Measurements from ENCODE around the gene PERCC1.
"Not testable (repeated sequence)": the region's sequence is repeated elsewhere in the genome, so short reads cannot be mapped to it uniquely, and the experiment has no call there.

Gene PERCC1

DNA sequence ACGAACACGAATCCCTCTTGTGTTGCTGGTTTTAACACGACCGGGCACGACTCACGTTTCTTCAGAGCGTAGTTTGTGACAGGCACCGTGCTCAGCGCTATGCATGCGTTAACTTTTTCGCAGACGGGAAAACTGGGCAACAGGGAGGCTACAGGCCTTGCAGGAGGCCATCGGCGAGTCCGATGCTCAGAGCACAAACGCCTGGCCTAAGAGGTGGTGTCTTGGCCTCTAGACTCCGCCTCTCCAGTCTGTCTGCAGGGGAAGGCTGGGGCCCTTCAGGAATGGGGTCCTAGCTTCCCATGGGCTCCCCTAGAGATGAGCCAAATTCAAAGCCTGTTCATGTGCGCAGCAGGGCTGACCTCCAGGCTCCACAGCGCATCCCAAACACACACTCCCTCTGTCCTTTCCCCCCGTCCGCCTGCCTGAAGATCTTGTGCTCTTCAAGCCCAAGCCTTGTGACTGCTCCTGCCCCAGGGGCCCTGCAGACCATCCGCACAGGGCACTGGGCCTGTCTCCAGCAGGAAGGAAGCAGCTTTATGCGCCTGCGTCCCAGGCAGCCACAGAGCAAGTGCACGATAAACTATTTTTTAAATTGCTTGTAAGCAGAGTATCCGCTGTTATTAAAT is 40.8 kb downstream of the PERCC1 start:
- H3K4me3 ChIP-seq (replicated peaks; ENCODE audit: low read depth, low read length): no peak overlapping the region
- no peak for DNase-seq (ENCODE audit: extremely low read depth, low read depth)
- TF ChIP-seq, protein P1, sequence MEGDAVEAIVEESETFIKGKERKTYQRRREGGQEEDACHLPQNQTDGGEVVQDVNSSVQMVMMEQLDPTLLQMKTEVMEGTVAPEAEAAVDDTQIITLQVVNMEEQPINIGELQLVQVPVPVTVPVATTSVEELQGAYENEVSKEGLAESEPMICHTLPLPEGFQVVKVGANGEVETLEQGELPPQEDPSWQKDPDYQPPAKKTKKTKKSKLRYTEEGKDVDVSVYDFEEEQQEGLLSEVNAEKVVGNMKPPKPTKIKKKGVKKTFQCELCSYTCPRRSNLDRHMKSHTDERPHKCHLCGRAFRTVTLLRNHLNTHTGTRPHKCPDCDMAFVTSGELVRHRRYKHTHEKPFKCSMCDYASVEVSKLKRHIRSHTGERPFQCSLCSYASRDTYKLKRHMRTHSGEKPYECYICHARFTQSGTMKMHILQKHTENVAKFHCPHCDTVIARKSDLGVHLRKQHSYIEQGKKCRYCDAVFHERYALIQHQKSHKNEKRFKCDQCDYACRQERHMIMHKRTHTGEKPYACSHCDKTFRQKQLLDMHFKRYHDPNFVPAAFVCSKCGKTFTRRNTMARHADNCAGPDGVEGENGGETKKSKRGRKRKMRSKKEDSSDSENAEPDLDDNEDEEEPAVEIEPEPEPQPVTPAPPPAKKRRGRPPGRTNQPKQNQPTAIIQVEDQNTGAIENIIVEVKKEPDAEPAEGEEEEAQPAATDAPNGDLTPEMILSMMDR (IDR thresholded peaks at IDR 0.05; ENCODE audit: low read depth, low read length, missing control alignments): no peak

DNA sequence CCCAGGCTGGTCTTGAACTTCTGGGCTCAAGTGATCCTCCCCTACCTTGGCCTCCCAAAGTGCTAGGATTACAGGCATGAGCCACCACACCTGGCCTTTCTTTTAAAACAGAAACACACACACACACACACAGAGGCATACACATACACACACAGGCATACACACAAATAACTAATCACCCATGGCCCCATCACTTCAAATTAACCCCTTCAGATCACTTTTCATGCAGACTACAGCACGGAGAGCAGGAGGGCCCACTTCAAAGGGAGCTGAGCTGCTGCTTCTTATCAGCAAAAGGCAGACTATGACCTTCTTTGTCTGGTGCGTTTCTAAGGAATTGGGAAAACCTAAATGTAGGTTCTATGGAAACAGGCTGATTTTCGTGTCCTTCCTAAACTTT is 42.1 kb downstream of the PERCC1 start:
- DNase-seq (ENCODE audit: extremely low read depth, low read depth): no peak
- TF ChIP-seq, protein P1 (IDR thresholded peaks at IDR 0.05; ENCODE audit: low read depth, low read length, missing control alignments): no peak
- H3K4me3 ChIP-seq (replicated peaks; ENCODE audit: low read depth, low read length): no peak overlapping the region

DNA sequence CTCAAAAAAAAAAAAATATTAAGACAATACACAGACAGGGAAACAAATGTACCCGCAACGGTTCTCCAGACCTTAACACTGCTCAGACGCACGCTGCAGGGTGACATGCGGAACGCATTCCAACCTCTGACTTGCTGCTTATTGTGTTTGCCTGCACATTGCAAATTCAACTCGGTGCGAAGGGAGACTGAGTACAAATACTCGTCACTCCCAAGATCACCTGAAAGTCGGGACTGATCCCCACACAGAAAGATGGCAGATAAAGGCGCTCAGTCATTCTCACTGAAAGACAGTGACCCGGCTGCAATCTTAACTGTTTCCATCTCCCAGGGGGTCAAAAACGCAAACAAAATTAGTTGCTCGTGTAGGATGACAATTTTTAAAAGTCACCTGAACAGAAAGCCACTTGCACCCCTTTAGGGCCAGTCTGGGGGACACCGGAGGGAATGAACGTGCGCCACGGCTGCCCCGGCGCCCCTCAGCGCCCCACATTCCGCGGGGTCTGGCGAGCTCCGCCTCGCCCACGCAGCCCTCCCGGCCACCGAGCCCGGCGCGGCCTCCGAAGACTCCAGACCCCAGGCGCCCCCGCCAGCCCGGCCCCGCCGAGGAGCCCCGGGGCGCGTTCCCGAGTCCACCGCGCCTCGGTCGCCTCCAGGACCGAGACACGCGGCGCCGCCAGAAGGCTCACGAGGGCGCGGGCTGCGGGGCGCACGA is 43.4 kb downstream of the PERCC1 start:
- peak overlapping the region; percentile 71 for H3K4me3 ChIP-seq (replicated peaks; ENCODE audit: low read depth, low read length)
- TF ChIP-seq, protein P1 (IDR thresholded peaks at IDR 0.05; ENCODE audit: low read depth, low read length, missing control alignments): no peak
- no peak for DNase-seq (ENCODE audit: extremely low read depth, low read depth)

DNA sequence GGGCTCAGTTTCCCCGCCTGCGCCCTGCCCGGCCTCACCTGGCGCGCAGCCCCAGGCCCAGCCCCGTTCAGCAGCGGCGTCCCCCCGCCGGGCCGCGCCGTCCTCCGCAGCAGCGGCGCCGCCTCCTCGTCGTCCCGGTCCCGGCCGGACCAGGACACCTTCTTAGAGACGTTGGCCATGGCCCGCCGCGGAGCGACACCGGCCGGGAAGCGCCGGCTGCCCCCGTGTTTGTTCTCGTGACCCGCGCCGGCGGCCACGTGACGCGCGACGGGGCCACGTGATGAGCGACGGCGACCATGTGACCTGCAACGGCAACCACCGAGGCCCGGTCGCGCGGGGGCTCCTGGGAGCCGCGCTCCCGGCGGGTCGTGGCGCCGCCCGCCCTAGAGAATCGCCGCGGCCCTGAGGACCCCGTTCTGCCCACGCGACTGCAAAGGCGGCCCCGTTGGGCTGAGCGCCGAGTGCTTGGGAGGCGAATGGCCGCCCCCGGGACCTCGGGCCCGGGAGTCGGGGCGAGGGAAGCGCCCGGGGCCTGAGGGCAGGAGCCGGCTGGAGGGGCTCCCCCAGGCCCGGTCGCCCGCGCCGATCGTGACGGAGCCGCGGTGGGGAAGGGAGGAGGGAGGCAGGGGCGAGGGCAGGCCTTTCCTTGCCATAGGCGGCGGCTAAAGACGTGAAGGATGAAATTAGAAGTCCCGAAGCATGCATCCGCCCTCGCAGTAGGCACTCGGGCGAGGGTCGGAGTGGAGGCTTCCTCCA is 44.1 kb downstream of the PERCC1 start, which contains the start of gene CLCN7:
CLCN7 (minus strand) TSS at position 233 of the 756 bp plus-strand sequence; CDS start at position 179, 54 bp downstream.
- H3K4me3 ChIP-seq (replicated peaks; ENCODE audit: low read depth, low read length): peak within 1 kb of the TSS; percentile 71
- DNase-seq (ENCODE audit: extremely low read depth, low read depth): no peak
- TF ChIP-seq, protein P1 (IDR thresholded peaks at IDR 0.05; ENCODE audit: low read depth, low read length, missing control alignments): no peak

DNA sequence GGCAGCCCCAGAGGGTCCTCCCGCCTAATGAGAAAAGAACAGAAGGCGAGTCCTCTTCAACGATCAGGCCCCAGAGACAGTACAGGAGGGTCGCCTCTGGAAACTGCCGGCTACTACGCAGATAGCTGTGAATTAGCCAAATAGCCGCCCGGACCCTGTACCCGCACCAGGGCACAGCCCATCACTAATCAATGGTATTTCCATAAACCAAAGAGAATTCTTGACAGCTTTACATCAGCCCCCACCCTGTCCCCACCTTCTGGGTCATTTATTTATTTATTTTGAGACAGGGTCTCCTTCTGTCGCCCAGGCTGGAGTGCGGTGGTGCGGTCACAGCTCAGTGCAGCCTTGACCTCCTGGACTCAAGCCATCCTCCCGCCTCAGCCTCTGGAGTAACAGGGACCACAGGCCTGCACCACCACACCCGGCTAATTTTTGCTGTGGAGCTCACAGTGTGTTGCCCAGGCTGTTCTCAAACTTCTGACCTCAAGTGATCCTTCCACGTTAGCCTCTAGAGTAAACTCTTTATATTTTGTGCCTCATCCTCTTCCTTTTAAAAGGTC is 44.8 kb downstream of the PERCC1 start:
- TF ChIP-seq, protein P1 (IDR thresholded peaks at IDR 0.05; ENCODE audit: low read depth, low read length, missing control alignments): no peak
- DNase-seq (ENCODE audit: extremely low read depth, low read depth): no peak
- peak overlapping the region; percentile 71 for H3K4me3 ChIP-seq (replicated peaks; ENCODE audit: low read depth, low read length)

DNA sequence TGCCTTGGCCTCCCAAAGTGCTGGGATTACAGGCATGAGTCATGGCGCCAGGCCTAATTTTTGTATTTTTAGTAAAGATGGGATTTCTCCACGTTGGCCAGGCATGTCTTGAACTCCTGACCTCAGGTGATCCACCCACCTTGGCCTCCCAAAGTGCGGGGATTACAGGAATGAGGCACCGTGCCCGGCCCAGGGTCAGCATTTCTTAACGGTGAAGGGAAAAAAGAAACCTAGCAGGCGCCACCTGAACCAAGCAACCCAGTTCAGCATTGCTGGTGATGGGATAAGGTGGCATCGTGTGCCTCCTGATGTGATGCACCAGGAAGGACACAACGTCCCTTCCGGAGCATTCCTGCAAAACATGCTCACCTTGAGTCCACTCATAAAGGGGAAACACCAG is 46.2 kb downstream of the PERCC1 start:
- no peak for DNase-seq (ENCODE audit: extremely low read depth, low read depth)
- no peak overlapping the region for H3K4me3 ChIP-seq (replicated peaks; ENCODE audit: low read depth, low read length)
- TF ChIP-seq, protein P1 (IDR thresholded peaks at IDR 0.05; ENCODE audit: low read depth, low read length, missing control alignments): no peak

DNA sequence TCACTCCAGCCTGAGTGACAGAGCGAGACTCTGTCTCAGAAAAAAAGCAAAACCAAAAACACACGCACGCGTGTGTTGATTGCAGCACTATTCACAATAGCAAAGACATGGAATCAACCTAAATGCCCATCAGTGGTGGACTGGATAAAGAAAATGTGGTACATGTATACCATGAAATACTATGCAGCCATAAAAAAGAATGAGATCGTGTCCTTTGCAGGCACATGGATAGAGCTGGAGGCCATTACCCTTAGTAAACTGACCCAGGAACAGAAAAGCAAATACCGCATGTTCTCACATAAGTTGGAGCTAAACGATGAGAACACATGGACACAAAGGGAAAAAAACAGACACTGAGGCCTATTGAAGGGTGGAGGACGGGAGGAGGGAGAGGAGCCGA is 48.1 kb downstream of the PERCC1 start:
- not testable (repeated sequence) for DNase-seq (ENCODE audit: extremely low read depth, low read depth)

More for the DNA sequence above, 48.1 kb downstream of the PERCC1 start:
- H3K4me3 ChIP-seq (replicated peaks; ENCODE audit: low read depth, low read length): not testable (repeated sequence)

All from HFF-Myc (cell line).